Fibroblast of the aortic adventitia (primary cell): ENCODE measurements around the gene EPHA4. TPM values are rescaled to one million over a fixed set of nuclear protein-coding genes. Genes with fewer than 3 reads are reported as not detected.

Experiments
- DNase-seq: peaks from one replicate; pipeline ENCODE4 v3.0.0-alpha.2; 2010; ENCODE audit warnings: low read depth
- H3K4me3 ChIP-seq: 2 replicates; pipeline ENCODE4 v1.5.1; 2011; ENCODE audit warnings: low read depth, mild to moderate bottlenecking, control low read depth, low read length, moderate library complexity
- CTCF ChIP-seq: IDR thresholded peaks from 2 replicates; pipeline ENCODE4 v1.5.1; 2011; ENCODE audit warnings: mild to moderate bottlenecking, low read length, control low read depth, inconsistent platforms; ENCODE audit not compliant: insufficient read depth
- total RNA-seq: library from RNA; depleted of rRNA; stranded (reverse); fragments of >200 nt; gene quantifications from 2 replicates; pipeline ENCODE4 v1.2.3, GENCODE V29; 2012; ENCODE audit warnings: low replicate concordance

EPHA4 gene
- total RNA-seq, 1 donor, result 13.9 TPM

DNA sequence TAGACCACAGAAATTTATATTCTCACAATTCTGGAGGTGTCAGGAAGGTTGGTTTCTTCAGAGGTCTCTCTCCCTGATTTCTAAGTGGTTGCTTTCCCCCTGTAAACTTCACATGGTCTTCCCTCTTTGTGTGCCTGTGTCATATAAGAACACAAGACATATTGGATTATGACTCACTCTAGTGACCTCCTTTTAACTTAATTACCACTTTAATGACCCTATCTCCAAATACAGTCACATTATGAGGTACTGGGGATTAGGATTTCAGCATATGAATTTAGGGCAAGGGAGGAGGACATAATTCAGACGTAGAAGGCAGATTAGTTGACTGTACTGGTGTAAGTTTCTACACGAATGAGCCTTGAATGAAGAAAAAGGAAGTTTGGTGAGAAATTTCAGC lies 38.2 kb upstream of the EPHA4 start:
- no peak for TF ChIP-seq CTCF
- no peak for DNase-seq
- no peak overlapping the region for H3K4me3 ChIP-seq

GRCh38 chr2:221608442-221608841 lies 36.3 kb upstream of the EPHA4 start:
- TF ChIP-seq CTCF, result no peak
- DNase-seq, result no peak
- no peak overlapping the region for H3K4me3 ChIP-seq

GRCh38 chr2:221606424-221606823 lies 34.3 kb upstream of the EPHA4 start:
- no peak overlapping the region for H3K4me3 ChIP-seq
- TF ChIP-seq CTCF, result no peak
- no peak for DNase-seq

GRCh38 chr2:221605751-221606240 lies 33.7 kb upstream of the EPHA4 start:
- TF ChIP-seq CTCF, result no peak
- DNase-seq, result no peak
- H3K4me3 ChIP-seq, result no peak overlapping the region

DNA sequence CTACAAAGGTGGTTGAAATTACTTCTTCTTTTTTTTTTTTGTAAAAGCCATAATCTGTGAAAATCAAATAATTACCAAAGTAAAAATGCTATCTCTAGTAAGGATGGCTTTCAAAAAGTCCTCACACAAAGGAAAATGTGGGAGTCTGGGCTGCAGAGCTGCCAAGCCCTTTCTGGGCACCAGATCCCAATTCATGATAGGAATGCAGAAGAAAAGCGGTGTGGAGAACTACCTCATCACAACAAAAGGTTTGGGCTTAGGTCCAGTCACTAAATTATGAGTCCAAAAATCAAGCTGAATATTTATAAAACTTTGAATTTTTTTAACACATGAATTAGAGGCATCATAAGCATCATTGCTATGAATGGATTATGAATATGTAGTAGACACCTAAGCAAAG lies 30.8 kb upstream of the EPHA4 start:
- TF ChIP-seq CTCF, result no peak
- no peak for DNase-seq

DNA sequence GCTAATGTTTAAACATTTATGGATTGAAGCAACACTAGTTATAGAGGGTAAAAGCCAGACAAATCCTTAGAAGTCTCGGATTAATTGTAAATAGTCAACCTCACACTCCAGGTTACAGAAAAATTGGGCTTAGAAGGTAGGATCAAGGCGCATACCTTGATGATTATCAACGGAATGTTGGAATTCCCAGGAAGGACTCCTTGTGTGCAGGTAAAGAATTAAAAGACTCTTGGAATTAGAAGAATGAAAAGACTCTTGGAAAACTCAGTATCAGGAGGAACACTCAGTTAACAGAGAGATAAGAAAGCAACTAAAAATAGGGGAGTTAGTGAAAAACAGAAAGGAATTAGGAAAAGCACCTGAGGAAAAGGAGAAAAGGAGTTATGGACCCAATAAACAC lies 29.3 kb upstream of the EPHA4 start:
- TF ChIP-seq CTCF, result no peak
- no peak for DNase-seq
- no peak overlapping the region for H3K4me3 ChIP-seq

More for the DNA sequence above, 30.8 kb upstream of the EPHA4 start:
- H3K4me3 ChIP-seq, result no peak overlapping the region

DNA sequence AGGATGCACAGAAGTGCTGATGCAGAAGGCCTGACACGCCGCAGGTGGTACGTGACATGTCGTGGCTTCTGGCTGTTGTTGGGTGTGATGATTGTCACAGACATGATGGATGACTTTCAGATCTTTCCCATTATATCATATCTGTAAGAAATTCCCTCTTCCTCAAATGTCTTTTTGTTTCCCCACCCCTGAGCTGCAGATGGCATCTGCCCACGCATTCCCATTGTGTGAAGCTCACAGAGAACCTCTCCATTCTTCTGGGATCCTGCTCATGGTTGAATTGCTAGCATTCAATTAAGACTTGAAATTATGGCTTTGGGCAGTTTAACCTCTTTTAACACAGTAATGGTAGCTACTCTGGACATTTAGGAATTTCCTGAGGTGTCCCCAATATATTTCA lies 28.3 kb upstream of the EPHA4 start:
- no peak for TF ChIP-seq CTCF
- H3K4me3 ChIP-seq, result no peak overlapping the region
- no peak for DNase-seq
